HG02763 (cell line): ENCODE measurements around the gene TANK.
"Not testable (repeated sequence)": the region's sequence is repeated elsewhere in the genome, so short reads cannot be mapped to it uniquely, and the experiment has no call there.

Experiments used
- ATAC-seq: cut with Tn5 transposase; IDR thresholded peaks from one replicate; pipeline ENCODE4 v1.9.1; 2021; ENCODE audit warnings: mild to moderate bottlenecking, moderate library complexity; ENCODE audit not compliant: unreplicated experiment

TANK gene

DNA sequence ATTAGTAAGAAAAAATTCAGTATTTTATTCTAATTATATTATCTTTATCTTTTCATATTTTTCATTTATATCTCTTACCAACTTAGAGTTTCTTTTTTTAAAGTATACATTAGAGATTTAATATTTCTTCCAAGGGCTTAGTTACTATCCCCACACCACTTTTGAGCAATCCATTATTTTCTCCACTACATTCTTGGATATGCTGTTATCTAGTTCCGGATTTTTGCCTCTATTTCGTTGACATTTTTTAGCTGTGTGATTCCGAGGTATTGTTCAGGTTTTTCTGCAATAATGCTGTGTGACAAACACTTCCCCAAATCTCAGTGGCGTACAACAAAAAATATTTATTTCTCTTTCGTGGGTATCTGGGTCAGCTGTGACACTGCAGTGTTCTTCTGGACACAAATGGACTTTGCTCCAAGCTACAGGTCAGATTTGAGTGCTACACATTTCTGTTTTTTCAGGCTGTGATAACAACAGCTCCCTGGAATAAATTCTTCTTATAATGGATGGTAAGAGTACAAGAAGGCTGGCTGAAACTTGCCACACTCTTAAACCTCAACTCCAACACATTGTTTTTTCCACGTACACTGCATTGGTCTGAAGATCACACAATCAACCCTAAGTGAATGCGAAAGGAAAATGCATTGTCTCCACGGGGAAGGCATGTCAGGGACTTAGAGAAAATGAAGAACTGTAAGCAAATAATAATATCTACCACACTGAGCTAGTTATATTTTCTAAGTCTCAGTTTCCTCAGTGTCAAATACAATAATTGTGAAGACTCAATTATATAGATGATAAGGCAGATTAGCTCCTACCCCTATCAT, 97.1 kb downstream of the TANK start:
- no peak for ATAC-seq

GRCh38 chr2:161265874-161266273, 105.6 kb downstream of the TANK start:
- ATAC-seq: no peak

- ATAC-seq: no peak
Measured at GRCh38 chr2:161269111-161269510, 108.9 kb downstream of the TANK start.

DNA sequence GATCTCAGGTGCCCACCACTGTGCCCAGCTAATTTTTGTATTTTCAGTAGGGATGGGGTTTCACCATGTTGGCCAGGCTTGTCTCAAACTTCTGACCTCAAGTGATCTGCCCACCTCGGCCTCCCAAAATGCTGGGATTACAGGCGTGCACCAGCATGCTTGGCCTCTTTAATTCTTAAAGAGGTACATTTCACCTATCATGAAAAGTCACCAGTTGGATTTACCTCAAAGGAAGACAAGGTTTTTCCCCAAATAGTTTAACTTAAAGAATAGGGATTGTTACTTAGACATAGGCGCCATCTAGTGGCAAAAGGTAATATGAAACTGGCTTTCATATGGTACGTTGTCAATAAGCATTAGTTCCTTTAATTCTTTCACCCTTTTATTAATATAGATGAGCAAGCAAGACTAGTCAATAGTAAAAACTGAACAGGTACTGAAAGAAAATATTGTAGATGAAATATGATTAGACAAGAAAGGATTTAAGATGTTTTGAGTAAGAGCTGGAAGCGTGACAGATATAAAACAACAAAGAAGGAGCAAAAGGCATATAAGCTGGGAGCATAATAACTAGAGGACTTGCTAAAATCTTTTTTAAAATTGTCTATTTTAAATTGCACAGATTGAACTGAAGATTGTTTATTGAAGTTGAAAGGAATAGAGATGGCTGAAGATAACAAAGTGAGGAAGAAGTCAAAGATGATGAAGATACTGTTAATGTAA, 113.0 kb downstream of the TANK start:
- ATAC-seq: peak; percentile 64

- ATAC-seq: not testable (repeated sequence)
Measured at GRCh38 chr2:161278564-161279229, 118.5 kb downstream of the TANK start.

GRCh38 chr2:161279230-161279815, 119.1 kb downstream of the TANK start:
- ATAC-seq: not testable (repeated sequence)

- ATAC-seq: not testable (repeated sequence)
Measured at GRCh38 chr2:161280906-161281323, 120.7 kb downstream of the TANK start.

DNA sequence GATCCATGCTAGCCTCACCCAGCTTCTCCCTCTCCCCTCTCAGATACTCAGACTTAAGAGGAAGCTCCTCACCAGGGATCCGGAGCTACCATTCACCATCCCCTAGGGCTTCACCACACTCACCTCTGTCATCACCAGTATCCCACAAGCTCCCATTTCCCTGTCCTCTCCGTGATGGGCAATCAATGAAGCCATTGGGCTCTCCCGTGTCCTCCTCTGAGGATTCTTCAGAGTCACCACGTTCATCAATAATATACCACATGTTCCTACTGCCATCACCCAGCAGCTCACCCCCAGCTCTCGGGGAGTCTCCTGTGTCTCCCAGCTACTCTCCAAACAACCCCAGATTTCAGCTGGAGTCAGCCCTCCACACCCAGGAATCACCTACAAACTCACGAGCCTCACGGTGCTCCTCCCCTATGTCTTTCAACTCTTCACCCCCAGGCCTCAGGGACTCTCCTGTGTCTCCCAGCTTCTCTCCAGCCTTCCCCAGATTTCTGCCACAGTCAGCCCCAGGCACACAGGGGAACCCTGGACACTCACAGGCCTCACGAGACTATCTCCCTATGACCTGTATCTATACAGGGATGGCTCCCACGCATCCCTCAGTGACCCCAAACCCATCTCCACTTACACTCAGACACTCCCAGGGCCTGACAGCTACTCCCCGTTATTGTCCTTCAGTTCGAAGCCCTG, 121.5 kb downstream of the TANK start:
- ATAC-seq: not testable (repeated sequence)

DNA sequence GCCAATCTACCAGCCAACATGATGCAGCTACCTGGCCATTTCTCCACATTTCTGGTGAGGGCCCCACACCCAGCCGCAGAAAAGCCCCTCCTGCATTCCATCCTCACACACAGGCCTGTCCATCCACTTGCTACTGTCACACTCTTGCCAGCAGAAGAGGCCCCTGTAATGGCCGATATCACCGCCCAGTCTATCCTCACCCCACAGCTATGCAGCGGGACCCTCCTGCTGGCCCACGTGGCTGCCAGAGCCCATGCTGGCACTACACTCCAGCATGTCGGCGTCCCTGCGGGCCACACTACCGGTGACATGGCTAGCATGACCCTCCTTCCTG, 122.0 kb downstream of the TANK start:
- not testable (repeated sequence) for ATAC-seq

DNA sequence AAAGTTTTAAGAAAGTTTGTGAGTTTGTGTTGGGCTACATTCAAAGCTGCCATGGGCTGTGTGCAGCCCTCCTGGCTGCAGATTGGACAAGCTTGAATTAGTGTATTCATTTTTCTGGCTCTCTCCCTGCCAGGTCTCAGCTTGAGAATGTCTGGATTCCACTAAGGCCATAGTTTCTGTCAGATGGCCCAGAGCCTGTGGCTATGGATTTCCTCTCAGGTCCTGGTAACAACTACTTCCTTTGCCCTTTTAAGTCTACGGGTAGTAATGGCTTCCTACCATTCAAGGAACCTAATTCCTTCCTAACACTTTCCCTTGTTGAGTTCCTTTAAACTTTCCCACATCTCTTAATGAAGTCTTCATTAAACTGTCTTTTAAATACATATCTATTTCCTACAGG, 123.7 kb downstream of the TANK start:
- no peak for ATAC-seq
